GM23338 (cell line): Measurements from ENCODE around the gene GTF3C1. TPM values are rescaled to one million over a fixed set of nuclear protein-coding genes. Genes with fewer than 3 reads are reported as not detected.

Source experiments
- ATAC-seq: fragments of 200-7000 bp; cut with Tn5 transposase; 3 replicates; pipeline ENCODE4 v1.9.1; 2020
- DNase-seq: peaks from one replicate; pipeline ENCODE4 v3.0.0-alpha.2; 2015; ENCODE audit warnings: low spot score
- H2AFZ ChIP-seq: fragments of 200-600 bp; sonication (generic); 2 replicates; pipeline ENCODE4 v1.8.0; 2016; ENCODE audit warnings: antibody characterized with exemption, mild to moderate bottlenecking, moderate library complexity
- H3F3A ChIP-seq: fragments of 200-600 bp; sonication (generic); replicated peaks from 2 replicates; pipeline ENCODE4 v1.8.0; 2017; ENCODE audit warnings: antibody characterized with exemption, mixed run types, low read depth
- H3K27ac ChIP-seq: fragments of 200-600 bp; sonication (generic); 2 replicates; pipeline ENCODE4 v1.6.1; 2016; ENCODE audit warnings: low read depth
- H3K27me3 ChIP-seq: fragments of 200-600 bp; sonication (generic); 2 replicates; pipeline ENCODE4 v1.8.0; 2016; ENCODE audit warnings: mild to moderate bottlenecking, mixed run types, moderate library complexity; ENCODE audit not compliant: insufficient read depth
- H3K36me3 ChIP-seq: fragments of 200-600 bp; sonication (generic); 2 replicates; pipeline ENCODE4 v1.8.0; 2016; ENCODE audit warnings: mild to moderate bottlenecking; ENCODE audit not compliant: insufficient read depth
- H3K4me1 ChIP-seq: fragments of 200-600 bp; sonication (generic); 2 replicates; pipeline ENCODE4 v1.8.0; 2016; ENCODE audit warnings: mild to moderate bottlenecking, moderate library complexity; ENCODE audit not compliant: insufficient read depth
- H3K4me2 ChIP-seq: fragments of 200-600 bp; sonication (generic); 2 replicates; pipeline ENCODE4 v1.7.1; 2017; ENCODE audit warnings: mixed run types
- H3K4me3 ChIP-seq: fragments of 200-600 bp; sonication (generic); 2 replicates; pipeline ENCODE4 v1.6.1; 2016; ENCODE audit warnings: mixed run types
- H3K79me2 ChIP-seq: fragments of 200-600 bp; sonication (generic); replicated peaks from 2 replicates; pipeline ENCODE4 v1.8.0; 2017; ENCODE audit warnings: mild to moderate bottlenecking; ENCODE audit not compliant: insufficient read depth
- H3K9me2 ChIP-seq: fragments of 200-600 bp; sonication (generic); 2 replicates; pipeline ENCODE4 v1.8.0; 2017; ENCODE audit not compliant: insufficient read depth
- H4K20me1 ChIP-seq: fragments of 200-600 bp; sonication (generic); replicated peaks from 2 replicates; pipeline ENCODE4 v1.8.0; 2017; ENCODE audit warnings: mild to moderate bottlenecking; ENCODE audit not compliant: insufficient read depth
- H3K27ac Mint-ChIP-seq: 2 replicates; pipeline ENCODE4 v1.8.0; 2020; ENCODE audit warnings: inconsistent platforms, mild to moderate bottlenecking, moderate library complexity, mixed read lengths
- H3K27me3 Mint-ChIP-seq: 3 replicates; pipeline ENCODE4 v1.8.0; 2022; ENCODE audit warnings: low read depth, mild to moderate bottlenecking, moderate library complexity, mixed read lengths, inconsistent platforms; ENCODE audit not compliant: insufficient read depth, poor library complexity
- H3K36me3 Mint-ChIP-seq: 3 replicates; pipeline ENCODE4 v1.8.0; 2021; ENCODE audit warnings: low read depth, mild to moderate bottlenecking, inconsistent platforms, moderate library complexity, mixed read lengths
- H3K4me1 Mint-ChIP-seq: 3 replicates; pipeline ENCODE4 v1.8.0; 2020; ENCODE audit warnings: mild to moderate bottlenecking, inconsistent platforms, mixed read lengths
- H3K4me3 Mint-ChIP-seq: 3 replicates; pipeline ENCODE4 v1.8.0; 2021; ENCODE audit warnings: moderate library complexity, mild to moderate bottlenecking, inconsistent platforms, mixed read lengths
- H3K9me3 Mint-ChIP-seq: 3 replicates; pipeline ENCODE4 v1.8.0; 2020; ENCODE audit warnings: moderate library complexity, mild to moderate bottlenecking, inconsistent platforms, mixed read lengths
- CREB1 ChIP-seq: fragments of 250-450 bp; sonication (Bioruptor Pico); IDR thresholded peaks from 2 replicates; pipeline ENCODE4 v1.5.0; 2020; ENCODE audit warnings: low read depth, mild to moderate bottlenecking, moderate library complexity
- EZH2 ChIP-seq: fragments of 200-600 bp; sonication (generic); IDR thresholded peaks from one replicate; pipeline ENCODE4 v1.8.0; 2017; ENCODE audit warnings: antibody characterized with exemption, mild to moderate bottlenecking, low read depth; ENCODE audit not compliant: unreplicated experiment
- JUNB ChIP-seq: IDR thresholded peaks from one replicate; pipeline ENCODE4 v1.6.1; 2016; ENCODE audit warnings: antibody characterized with exemption; ENCODE audit not compliant: unreplicated experiment
- NANOG ChIP-seq: IDR thresholded peaks from 2 replicates; pipeline ENCODE4 v1.6.1; 2016; ENCODE audit warnings: antibody characterized with exemption, borderline replicate concordance
- STAT1 ChIP-seq: IDR thresholded peaks from one replicate; pipeline ENCODE4 v1.6.1; 2016; ENCODE audit warnings: antibody characterized with exemption; ENCODE audit not compliant: unreplicated experiment
- ZNF114 ChIP-seq: fragments of 250-450 bp; sonication (Bioruptor Pico); IDR thresholded peaks from 2 replicates; pipeline ENCODE4 v1.5.0; 2020; ENCODE audit warnings: mild to moderate bottlenecking, moderate library complexity
- ZNF331 ChIP-seq: fragments of 250-450 bp; sonication (Bioruptor Pico); IDR thresholded peaks from 2 replicates; pipeline ENCODE4 v1.5.0; 2020; ENCODE audit warnings: low read depth, mild to moderate bottlenecking, moderate library complexity
- polyA plus RNA-seq: library from polyadenylated mRNA; unstranded; fragments of >200 nt; fragmentation: Nextera tagmentation; extraction: Ambion mirVana; gene quantifications from 2 replicates; pipeline ENCODE4 v1.2.1, GENCODE V29; 2016
- total RNA-seq: library from RNA; depleted of rRNA; stranded (reverse); fragments of >200 nt; shearing (Covaris generic); gene quantifications from 2 replicates; pipeline ENCODE4 v1.2.3, GENCODE V29; 2014
- TF ChIP-seq, protein P1 (sequence below): IDR thresholded peaks from 2 replicates; pipeline ENCODE4 v1.6.1; 2016; ENCODE audit warnings: antibody characterized with exemption
- TF ChIP-seq, protein P2 (sequence below): IDR thresholded peaks from one replicate; pipeline ENCODE4 v1.6.1; 2018; ENCODE audit warnings: antibody characterized with exemption; ENCODE audit not compliant: unreplicated experiment
- TF ChIP-seq, protein P3 (sequence below), 2 experiments: fragments of 200-600 bp in 1 of 2; sonication (generic) in 1 of 2; conservative IDR thresholded peaks; 2 replicates each; pipeline versions ENCODE4 v1.5.1 to v1.6.1; 2016 to 2017; ENCODE audit warnings: antibody characterized with exemption in 2 of 2, low read depth in 2 of 2, mild to moderate bottlenecking in 2 of 2, moderate library complexity in 1 of 2

Gene GTF3C1
- total and polyA plus RNA-seq, 2 experiments from 2014 or later: 78.5 to 138 TPM

DNA sequence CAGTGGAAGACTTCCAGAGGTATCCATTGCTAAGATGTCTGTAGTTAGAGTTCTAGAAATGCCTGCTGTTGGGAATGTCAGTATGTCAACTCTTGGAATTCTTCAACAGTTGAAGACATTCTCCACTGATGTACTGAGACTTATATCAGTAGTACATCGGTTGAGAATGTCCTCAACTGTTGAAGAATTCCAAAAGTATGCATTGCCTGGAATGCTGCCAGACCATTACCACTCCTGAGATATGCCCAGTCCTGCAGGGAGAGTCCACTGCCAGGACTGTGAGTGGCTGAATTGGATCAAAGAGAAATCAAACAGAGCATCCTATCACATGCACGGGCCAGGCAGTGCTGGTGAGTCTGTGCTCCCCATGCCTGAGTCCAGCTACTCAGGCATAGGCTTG is 105.7 kb downstream of the GTF3C1 start:
- no peaks in the 10 kb centered on the region for H3K4me1 ChIP-seq
- H4K20me1 ChIP-seq: no peaks in the 10 kb centered on the region
- H3K9me2 ChIP-seq: no peaks in the 10 kb centered on the region
- Mint-ChIP-seq H3K9me3 (peaks cover 42% of the 10 kb centered on the region), H3K4me1 (peaks cover 4% of the 10 kb centered on the region), H3K4me3 (no peak overlapping the region), H3K36me3 (peaks cover 14% of the 10 kb centered on the region), H3K27me3 (peaks cover 6% of the 10 kb centered on the region), H3K27ac (no peak overlapping the region)
- no peaks in the 10 kb centered on the region for H3F3A ChIP-seq
- no peak overlapping the region for H2AFZ ChIP-seq
- H3K79me2 ChIP-seq: no peaks in the 10 kb centered on the region
- H3K4me2 ChIP-seq: no peak overlapping the region
- H3K36me3 ChIP-seq: no peaks in the 10 kb centered on the region
- ATAC-seq (no peak), DNase-seq (no peak)
- no peak overlapping the region for H3K4me3 ChIP-seq
- H3K27me3 ChIP-seq: no peaks in the 10 kb centered on the region
- TF ChIP-seq EZH2 (no peak), NANOG (no peak), STAT1 (no peak), JUNB (no peak), ZNF114 (CRISPR knock-in tag) (no peak), CREB1 (no peak)
- TF ChIP-seq, protein P1, sequence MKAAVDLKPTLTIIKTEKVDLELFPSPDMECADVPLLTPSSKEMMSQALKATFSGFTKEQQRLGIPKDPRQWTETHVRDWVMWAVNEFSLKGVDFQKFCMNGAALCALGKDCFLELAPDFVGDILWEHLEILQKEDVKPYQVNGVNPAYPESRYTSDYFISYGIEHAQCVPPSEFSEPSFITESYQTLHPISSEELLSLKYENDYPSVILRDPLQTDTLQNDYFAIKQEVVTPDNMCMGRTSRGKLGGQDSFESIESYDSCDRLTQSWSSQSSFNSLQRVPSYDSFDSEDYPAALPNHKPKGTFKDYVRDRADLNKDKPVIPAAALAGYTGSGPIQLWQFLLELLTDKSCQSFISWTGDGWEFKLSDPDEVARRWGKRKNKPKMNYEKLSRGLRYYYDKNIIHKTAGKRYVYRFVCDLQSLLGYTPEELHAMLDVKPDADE: no peak
- TF ChIP-seq, protein P2, sequence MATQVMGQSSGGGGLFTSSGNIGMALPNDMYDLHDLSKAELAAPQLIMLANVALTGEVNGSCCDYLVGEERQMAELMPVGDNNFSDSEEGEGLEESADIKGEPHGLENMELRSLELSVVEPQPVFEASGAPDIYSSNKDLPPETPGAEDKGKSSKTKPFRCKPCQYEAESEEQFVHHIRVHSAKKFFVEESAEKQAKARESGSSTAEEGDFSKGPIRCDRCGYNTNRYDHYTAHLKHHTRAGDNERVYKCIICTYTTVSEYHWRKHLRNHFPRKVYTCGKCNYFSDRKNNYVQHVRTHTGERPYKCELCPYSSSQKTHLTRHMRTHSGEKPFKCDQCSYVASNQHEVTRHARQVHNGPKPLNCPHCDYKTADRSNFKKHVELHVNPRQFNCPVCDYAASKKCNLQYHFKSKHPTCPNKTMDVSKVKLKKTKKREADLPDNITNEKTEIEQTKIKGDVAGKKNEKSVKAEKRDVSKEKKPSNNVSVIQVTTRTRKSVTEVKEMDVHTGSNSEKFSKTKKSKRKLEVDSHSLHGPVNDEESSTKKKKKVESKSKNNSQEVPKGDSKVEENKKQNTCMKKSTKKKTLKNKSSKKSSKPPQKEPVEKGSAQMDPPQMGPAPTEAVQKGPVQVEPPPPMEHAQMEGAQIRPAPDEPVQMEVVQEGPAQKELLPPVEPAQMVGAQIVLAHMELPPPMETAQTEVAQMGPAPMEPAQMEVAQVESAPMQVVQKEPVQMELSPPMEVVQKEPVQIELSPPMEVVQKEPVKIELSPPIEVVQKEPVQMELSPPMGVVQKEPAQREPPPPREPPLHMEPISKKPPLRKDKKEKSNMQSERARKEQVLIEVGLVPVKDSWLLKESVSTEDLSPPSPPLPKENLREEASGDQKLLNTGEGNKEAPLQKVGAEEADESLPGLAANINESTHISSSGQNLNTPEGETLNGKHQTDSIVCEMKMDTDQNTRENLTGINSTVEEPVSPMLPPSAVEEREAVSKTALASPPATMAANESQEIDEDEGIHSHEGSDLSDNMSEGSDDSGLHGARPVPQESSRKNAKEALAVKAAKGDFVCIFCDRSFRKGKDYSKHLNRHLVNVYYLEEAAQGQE: no peak
- TF ChIP-seq, protein P3, sequence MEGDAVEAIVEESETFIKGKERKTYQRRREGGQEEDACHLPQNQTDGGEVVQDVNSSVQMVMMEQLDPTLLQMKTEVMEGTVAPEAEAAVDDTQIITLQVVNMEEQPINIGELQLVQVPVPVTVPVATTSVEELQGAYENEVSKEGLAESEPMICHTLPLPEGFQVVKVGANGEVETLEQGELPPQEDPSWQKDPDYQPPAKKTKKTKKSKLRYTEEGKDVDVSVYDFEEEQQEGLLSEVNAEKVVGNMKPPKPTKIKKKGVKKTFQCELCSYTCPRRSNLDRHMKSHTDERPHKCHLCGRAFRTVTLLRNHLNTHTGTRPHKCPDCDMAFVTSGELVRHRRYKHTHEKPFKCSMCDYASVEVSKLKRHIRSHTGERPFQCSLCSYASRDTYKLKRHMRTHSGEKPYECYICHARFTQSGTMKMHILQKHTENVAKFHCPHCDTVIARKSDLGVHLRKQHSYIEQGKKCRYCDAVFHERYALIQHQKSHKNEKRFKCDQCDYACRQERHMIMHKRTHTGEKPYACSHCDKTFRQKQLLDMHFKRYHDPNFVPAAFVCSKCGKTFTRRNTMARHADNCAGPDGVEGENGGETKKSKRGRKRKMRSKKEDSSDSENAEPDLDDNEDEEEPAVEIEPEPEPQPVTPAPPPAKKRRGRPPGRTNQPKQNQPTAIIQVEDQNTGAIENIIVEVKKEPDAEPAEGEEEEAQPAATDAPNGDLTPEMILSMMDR (conservative IDR thresholded peaks at IDR 0.05; ENCODE audit: low read depth in 2 of 2): no peak
- H3K27ac ChIP-seq: no peak overlapping the region

DNA sequence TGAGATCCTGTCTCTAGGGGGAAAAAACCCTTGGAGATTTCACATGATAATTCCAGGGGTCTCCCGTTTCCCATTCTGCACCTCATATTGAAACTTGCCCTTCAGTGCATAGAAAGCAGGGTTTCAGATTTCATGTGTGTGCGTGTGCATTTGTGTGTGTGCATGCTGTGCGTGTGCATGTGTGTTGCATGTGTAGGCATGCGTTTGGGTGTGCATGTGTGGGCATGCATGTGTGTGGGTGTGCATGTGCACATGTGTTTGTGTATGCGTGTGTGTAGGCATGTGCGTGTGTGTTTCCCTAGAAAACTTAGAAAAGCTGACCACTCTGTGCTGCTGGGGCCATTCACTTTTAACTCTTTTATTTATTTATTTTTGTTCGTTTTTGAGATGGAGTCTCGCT is 107.7 kb downstream of the GTF3C1 start:
- peaks cover 4% of the 10 kb centered on the region for H3K4me1 Mint-ChIP-seq
- ATAC-seq: no peak
- H3K27ac ChIP-seq: no peak overlapping the region
- no peaks in the 10 kb centered on the region for H3K4me1 ChIP-seq
- H3K4me2 ChIP-seq: no peak overlapping the region
- TF ChIP-seq EZH2 (no peak), JUNB (no peak), STAT1 (no peak), ZNF331 (no peak)
- H3K27ac Mint-ChIP-seq: no peak overlapping the region
- H3K27me3 ChIP-seq: no peaks in the 10 kb centered on the region
- H3K9me2 ChIP-seq: no peaks in the 10 kb centered on the region
- no peak overlapping the region for H2AFZ ChIP-seq
- no peak overlapping the region for H3K4me3 Mint-ChIP-seq
- no peaks in the 10 kb centered on the region for H4K20me1 ChIP-seq
- no peaks in the 10 kb centered on the region for H3F3A ChIP-seq
- H3K27me3 Mint-ChIP-seq: peaks cover 3% of the 10 kb centered on the region
- no peak for DNase-seq
- H3K36me3 ChIP-seq: no peaks in the 10 kb centered on the region
- peaks cover 12% of the 10 kb centered on the region for H3K36me3 Mint-ChIP-seq
- H3K79me2 ChIP-seq: no peaks in the 10 kb centered on the region
- peaks cover 31% of the 10 kb centered on the region for H3K9me3 Mint-ChIP-seq
- H3K4me3 ChIP-seq: no peak overlapping the region
